Hepatocyte (in vitro differentiated cells): ENCODE data around the gene CHCHD6. TPM values are rescaled to one million over a fixed set of nuclear protein-coding genes. Genes with fewer than 3 reads are reported as not detected.

ENCODE experiments used
- DNase-seq: peaks from one replicate; pipeline ENCODE4 v3.0.0-alpha.2; 2016; ENCODE audit warnings: low spot score
- H2AFZ ChIP-seq: fragments of 200-600 bp; sonication (generic); 2 replicates; pipeline ENCODE4 v1.6.0; 2016; ENCODE audit warnings: antibody characterized with exemption, mild to moderate bottlenecking
- H3K27ac ChIP-seq: fragments of 200-600 bp; sonication (generic); 2 replicates; pipeline ENCODE4 v1.5.1; 2016; ENCODE audit warnings: mild to moderate bottlenecking
- H3K27me3 ChIP-seq: fragments of 200-600 bp; sonication (generic); 2 replicates; pipeline ENCODE4 v1.6.1; 2016
- H3K36me3 ChIP-seq: fragments of 200-600 bp; sonication (generic); replicated peaks from 2 replicates; pipeline ENCODE4 v1.5.1; 2016; ENCODE audit warnings: low read depth; ENCODE audit not compliant: insufficient read depth
- H3K4me1 ChIP-seq: fragments of 200-600 bp; sonication (generic); 2 replicates; pipeline ENCODE4 v1.5.1; 2016; ENCODE audit warnings: mild to moderate bottlenecking, moderate library complexity; ENCODE audit not compliant: insufficient read depth
- H3K4me2 ChIP-seq: fragments of 200-600 bp; sonication (generic); 2 replicates; pipeline ENCODE4 v1.6.0; 2016
- H3K4me3 ChIP-seq: fragments of 200-600 bp; sonication (generic); 2 replicates; pipeline ENCODE4 v1.5.1; 2016; ENCODE audit warnings: mild to moderate bottlenecking
- H3K79me2 ChIP-seq: fragments of 200-600 bp; sonication (generic); 2 replicates; pipeline ENCODE4 v1.6.0; 2017; ENCODE audit warnings: mild to moderate bottlenecking
- H3K9me2 ChIP-seq: fragments of 200-600 bp; sonication (generic); replicated peaks from 2 replicates; pipeline ENCODE4 v1.6.0; 2017; ENCODE audit warnings: mild to moderate bottlenecking; ENCODE audit not compliant: insufficient read depth
- H3K9me3 ChIP-seq: fragments of 200-600 bp; sonication (generic); 2 replicates; pipeline ENCODE4 v1.5.1; 2016; ENCODE audit warnings: low read depth, mild to moderate bottlenecking
- H4K20me1 ChIP-seq: fragments of 200-600 bp; sonication (generic); 2 replicates; pipeline ENCODE4 v1.6.0; 2016; ENCODE audit warnings: mild to moderate bottlenecking; ENCODE audit not compliant: insufficient read depth, poor library complexity, severe bottlenecking
- CTCF ChIP-seq: fragments of 200-600 bp; sonication (generic); IDR thresholded peaks from 2 replicates; pipeline ENCODE4 v1.5.1; 2016; ENCODE audit warnings: antibody characterized with exemption, mild to moderate bottlenecking; ENCODE audit not compliant: poor library complexity
- EZH2 ChIP-seq: fragments of 200-600 bp; sonication (generic); IDR thresholded peaks from 2 replicates; pipeline ENCODE4 v1.6.1; 2016; ENCODE audit warnings: antibody characterized with exemption, mild to moderate bottlenecking, borderline replicate concordance
- EZH2phosphoT487 ChIP-seq: fragments of 200-600 bp; sonication (generic); IDR thresholded peaks from one replicate; pipeline ENCODE4 v1.6.1; 2018; ENCODE audit warnings: antibody characterized with exemption, mild to moderate bottlenecking, low read depth, moderate library complexity; ENCODE audit not compliant: unreplicated experiment, severe bottlenecking
- WGBS: methylation state at CpG from one replicate; pipeline ENCODE4 v1.1.6; 2016; ENCODE audit warnings: low lambda C conversion rate; ENCODE audit errors: missing lambda C conversion rate; 5-methylcytosine and 5-hydroxymethylcytosine counted together
- polyA plus RNA-seq: library from polyadenylated mRNA; unstranded; fragments of >200 nt; fragmentation: Nextera tagmentation; extraction: Ambion mirVana; gene quantifications from 2 replicates; pipeline ENCODE4 v1.2.1, GENCODE V29; 2016
- total RNA-seq: library from RNA; depleted of rRNA; stranded (reverse); fragments of >200 nt; gene quantifications from 2 replicates; pipeline ENCODE4 v1.2.3, GENCODE V29; 2014

Gene CHCHD6
- total and polyA plus RNA-seq, 2 experiments from 2014 or later = 13.8 to 19.7 TPM

DNA sequence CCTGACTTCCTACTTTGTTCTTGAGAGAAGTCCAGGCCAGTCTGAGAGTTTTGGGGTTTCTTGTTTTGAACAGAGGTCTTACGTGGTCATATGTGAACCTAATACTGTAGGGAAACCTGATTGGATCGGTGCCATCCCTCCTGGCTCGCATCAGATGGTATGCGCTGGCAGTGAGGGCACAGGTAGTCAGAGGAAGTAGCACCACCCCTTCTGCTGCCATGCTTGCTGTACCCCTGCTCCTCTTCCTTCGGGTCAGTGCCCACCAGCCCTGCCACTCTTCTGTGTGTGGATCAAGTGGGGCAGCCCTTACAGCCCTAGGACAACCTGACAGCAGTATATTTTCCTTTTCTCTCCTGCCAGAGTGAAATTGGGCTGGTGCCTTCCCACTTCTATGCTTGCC is 39.7 kb downstream of the CHCHD6 start:
- TF ChIP-seq EZH2 (no peak), EZH2phosphoT487 (no peak), CTCF (no peak)

GRCh38 chr3:126745760-126746394 is 41.8 kb downstream of the CHCHD6 start:
- H3K4me2 ChIP-seq = no peak overlapping the region
- H2AFZ ChIP-seq = no peak overlapping the region
- H4K20me1 ChIP-seq = no peaks in the 10 kb centered on the region
- H3K4me3 ChIP-seq = no peak overlapping the region
- TF ChIP-seq EZH2 (no peak), CTCF (no peak), EZH2phosphoT487 (no peak)
- peak overlapping the region; percentile 27 for H3K27ac ChIP-seq
- H3K4me1 ChIP-seq = peaks cover 8% of the 10 kb centered on the region
- H3K9me3 ChIP-seq = no peaks in the 10 kb centered on the region
- no peak for DNase-seq
- no peaks in the 10 kb centered on the region for H3K79me2 ChIP-seq
- H3K27me3 ChIP-seq = no peaks in the 10 kb centered on the region
- 92% methylated on average over 6 of the region's 6 CpGs for WGBS
- H3K9me2 ChIP-seq = no peaks in the 10 kb centered on the region
- no peaks in the 10 kb centered on the region for H3K36me3 ChIP-seq

More for the DNA sequence above, 39.7 kb downstream of the CHCHD6 start:
- Histone ChIP-seq H3K4me2 (no peak overlapping the region), H3K4me1 (peaks cover 8% of the 10 kb centered on the region), H3K4me3 (no peak overlapping the region), H3K79me2 (no peaks in the 10 kb centered on the region), H2AFZ (no peak overlapping the region), H3K27me3 (no peaks in the 10 kb centered on the region), H3K36me3 (no peaks in the 10 kb centered on the region), H3K27ac (no peak overlapping the region), H3K9me2 (no peaks in the 10 kb centered on the region), H3K9me3 (no peaks in the 10 kb centered on the region), H4K20me1 (no peaks in the 10 kb centered on the region)
- DNase-seq = no peak
- WGBS = 92% methylated on average over 5 of the region's 5 CpGs

- H3K27me3 ChIP-seq = no peaks in the 10 kb centered on the region
- peak; percentile 60 for DNase-seq
- no peaks in the 10 kb centered on the region for H4K20me1 ChIP-seq
- no peaks in the 10 kb centered on the region for H3K79me2 ChIP-seq
- H3K27ac ChIP-seq = peak overlapping the region; percentile 44
- TF ChIP-seq EZH2 (no peak), EZH2phosphoT487 (no peak), CTCF (no peak)
- peak overlapping the region; percentile 60 for H3K4me2 ChIP-seq
- H3K4me1 ChIP-seq = peaks cover 8% of the 10 kb centered on the region
- H3K9me3 ChIP-seq = no peaks in the 10 kb centered on the region
- WGBS = 67% methylated on average over 18 of the region's 18 CpGs
- no peaks in the 10 kb centered on the region for H3K36me3 ChIP-seq
- H3K4me3 ChIP-seq = no peak overlapping the region
- H3K9me2 ChIP-seq = no peaks in the 10 kb centered on the region
- H2AFZ ChIP-seq = no peak overlapping the region
Measured at GRCh38 chr3:126746395-126747177, 42.5 kb downstream of the CHCHD6 start.
